Umbilical cord (tissue), 2 donors: ENCODE data around the gene TBC1D25. TPM values are rescaled to one million over a fixed set of nuclear protein-coding genes. Genes with fewer than 3 reads are reported as not detected.

Experiments
- DNase-seq: peaks from one replicate; pipeline ENCODE4 v3.0.0-alpha.2; 2015; ENCODE audit warnings: low spot score
- total RNA-seq: library from RNA; depleted of rRNA; stranded (reverse); fragments of >200 nt; gene quantifications from one replicate; pipeline ENCODE4 v1.2.3, GENCODE V29; 2014; ENCODE audit warnings: low replicate concordance; ENCODE audit not compliant: insufficient read depth

The TBC1D25 gene
- total RNA-seq, 1 donor from 2014 or later: 2.2 TPM

DNA sequence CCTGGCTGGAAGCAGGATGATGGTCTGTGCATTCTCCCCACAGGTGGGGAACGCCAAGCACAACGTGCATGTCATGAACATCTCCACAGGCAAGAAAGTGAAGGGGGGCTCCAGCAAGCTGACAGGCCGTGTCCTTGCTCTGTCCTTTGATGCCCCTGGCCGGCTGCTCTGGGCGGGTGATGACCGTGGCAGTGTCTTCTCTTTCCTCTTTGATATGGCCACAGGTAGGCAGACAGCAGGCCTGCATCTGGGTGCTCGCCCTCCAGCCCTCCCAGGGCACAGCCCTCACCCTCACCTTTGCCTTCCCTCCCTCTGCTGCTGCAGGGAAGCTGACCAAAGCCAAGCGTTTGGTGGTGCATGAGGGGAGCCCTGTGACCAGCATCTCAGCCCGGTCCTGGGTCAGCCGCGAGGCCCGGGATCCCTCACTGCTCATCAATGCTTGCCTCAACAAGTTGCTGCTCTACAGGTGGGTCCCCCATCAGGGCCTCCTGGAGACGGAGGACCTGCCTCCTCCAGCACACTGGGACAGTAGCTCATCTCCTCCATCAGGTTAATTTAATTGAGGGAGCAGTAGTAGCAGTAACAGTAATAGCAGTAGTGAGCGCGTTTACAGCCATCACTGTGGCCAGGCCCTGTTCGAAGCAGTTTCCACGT lies 62.4 kb downstream of the TBC1D25 start:
- no peak for DNase-seq

GRCh38 chrX:48604701-48605100 lies 65.2 kb downstream of the TBC1D25 start:
- no peak for DNase-seq

- no peak for DNase-seq
These were observed 66.6 kb downstream of the TBC1D25 start for GRCh38 chrX:48606091-48606490.

DNA sequence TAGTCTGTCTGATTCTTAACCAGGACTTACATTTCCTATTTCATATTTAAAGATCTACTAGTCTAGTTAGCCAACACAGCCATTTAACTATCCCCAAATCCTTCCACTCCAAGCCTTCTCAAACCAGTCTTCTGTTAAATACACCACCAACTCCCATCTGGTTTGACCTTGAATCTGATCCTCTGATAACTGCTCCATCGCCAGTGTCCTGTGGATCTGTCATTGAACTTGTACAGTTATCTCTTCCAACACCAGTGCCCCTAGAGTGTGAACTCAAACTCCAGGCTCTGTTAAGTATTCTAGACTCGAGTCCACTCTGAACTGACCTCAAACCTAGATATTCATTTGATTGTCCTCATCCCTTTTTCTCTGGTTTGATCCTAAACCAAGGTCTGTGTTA lies 72.2 kb downstream of the TBC1D25 start:
- no peak for DNase-seq

Other genes starting within 250 kb of the TBC1D25 start
- gene SSX3, start 183.0 kb upstream of the TBC1D25 start, total RNA-seq: not detected
- not detected for gene SSX4, start 156.2 kb upstream of the TBC1D25 start, total RNA-seq
- not detected for gene SSX4B, start 127.8 kb upstream of the TBC1D25 start, total RNA-seq
- gene SLC38A5, start 69.5 kb upstream of the TBC1D25 start, total RNA-seq: 35.2 TPM
- gene FTSJ1, start 63.5 kb upstream of the TBC1D25 start, total RNA-seq: 27.7 TPM
- gene PORCN, start 30.7 kb upstream of the TBC1D25 start, total RNA-seq: 1.7 TPM
- gene EBP, start 17.9 kb upstream of the TBC1D25 start, total RNA-seq: 13.7 TPM
- gene RBM3, start 34.8 kb downstream of the TBC1D25 start, total RNA-seq: 165 TPM
- 64.0 TPM for gene WDR13, start 57.8 kb downstream of the TBC1D25 start, total RNA-seq
- gene WAS, start 144.1 kb downstream of the TBC1D25 start, total RNA-seq: 0.48 TPM
- gene SUV39H1, start 157.0 kb downstream of the TBC1D25 start, total RNA-seq: 4.6 TPM
- gene GLOD5, start 222.0 kb downstream of the TBC1D25 start, total RNA-seq: not detected
- not detected for gene GATA1, start 246.9 kb downstream of the TBC1D25 start, total RNA-seq